Posterior vena cava (tissue), 2 donors: ENCODE data around the gene CGB5. TPM values are rescaled to one million over a fixed set of nuclear protein-coding genes. Genes with fewer than 3 reads are reported as not detected.
"Not testable (repeated sequence)": the region's sequence is repeated elsewhere in the genome, so short reads cannot be mapped to it uniquely, and the experiment has no call there.

Experiments
- DNase-seq: peaks from one replicate; pipeline ENCODE4 v3.0.0-alpha.2; 2020; ENCODE audit warnings: low spot score
- intact Hi-C, 2 donors: fragments of 100-400 bp; cut with DNase I; formaldehyde crosslinking; loops; one replicate each; pipeline versions ENCODE4 v1.14.1 to v1.14.2; 2022 to 2023
- total RNA-seq, 2 donors: library from RNA; stranded (reverse); fragmentation: NEBNext Ultra II Directional; extraction: Animal tissue kit (Norgen Biotek cat#: 25700); gene quantifications; one replicate each; pipeline ENCODE4 v1.2.1, GENCODE V29; 2021
- donor health status: DM: yes; HTN: yes; CAD: no.
- donor health status: DM: yes; HTN: yes; CAD: no.

CGB5 gene
- total RNA-seq, 2 donors from 2014 or later = not detected

DNA sequence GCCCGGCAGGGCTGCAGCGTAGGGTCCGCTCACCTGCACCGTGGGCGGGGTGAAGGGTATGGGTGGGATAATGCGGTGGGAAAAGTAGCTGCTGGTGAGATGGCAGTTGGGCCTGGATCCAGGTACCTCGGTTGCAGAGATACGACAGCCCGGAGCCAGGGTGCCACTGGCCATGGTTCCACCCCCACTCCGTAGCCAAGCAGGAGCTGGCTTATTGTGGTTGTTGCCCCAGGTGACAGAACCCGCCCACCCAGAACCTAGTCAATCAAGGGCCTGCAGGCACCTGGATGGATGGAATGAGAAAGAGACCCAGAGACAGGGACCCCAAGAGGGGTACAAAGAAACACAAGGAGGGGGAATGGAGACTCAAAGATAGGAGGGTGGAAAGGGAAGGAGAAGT, 23.3 kb upstream of the CGB5 start:
- no peak for DNase-seq
- intact Hi-C loops = no loop called here

DNA sequence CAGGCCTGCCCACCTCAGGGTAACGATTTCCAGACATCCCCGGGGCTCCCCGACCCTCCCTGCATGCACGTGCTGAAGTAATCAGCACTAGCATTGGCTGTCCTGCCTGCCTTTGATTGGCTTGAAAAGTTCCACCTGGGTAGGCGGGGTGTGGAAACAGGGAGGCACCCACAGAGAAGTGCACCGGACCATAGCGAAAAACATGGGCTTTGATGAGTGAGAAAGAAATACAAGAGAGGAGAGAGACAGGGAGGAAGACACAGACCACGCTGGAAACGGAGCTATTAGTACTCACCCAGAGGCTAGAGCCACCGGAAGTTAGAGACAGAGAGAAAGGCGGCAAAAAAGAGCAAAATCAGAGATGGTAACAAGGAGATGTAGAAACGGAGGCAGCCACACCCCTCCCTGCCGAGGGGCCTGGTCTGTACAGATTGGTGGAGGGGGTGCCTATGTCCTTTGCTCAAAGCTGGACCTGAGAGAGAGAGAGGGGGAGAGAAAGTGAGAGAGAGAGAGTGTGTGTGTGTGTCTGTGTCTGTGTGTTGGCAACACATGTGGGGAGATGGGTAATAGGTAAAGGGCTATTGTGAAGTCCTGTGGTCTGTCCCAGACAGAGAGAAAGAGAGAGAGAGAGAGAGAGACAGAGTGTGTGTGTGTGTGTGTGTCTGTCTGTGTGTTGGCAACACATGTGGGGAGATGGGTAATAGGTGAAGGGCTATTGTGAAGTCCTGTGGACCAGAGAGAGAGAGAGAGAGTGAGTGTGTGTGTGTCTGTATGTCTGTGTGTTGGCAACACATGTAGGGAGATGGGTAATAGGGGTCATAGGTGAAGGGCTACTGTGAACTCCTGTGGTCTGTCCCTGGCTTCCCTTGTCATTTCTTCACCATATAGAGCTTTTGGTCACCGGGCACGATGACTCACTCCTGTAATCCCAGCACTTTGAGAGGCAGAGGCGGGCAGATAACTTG, 22.4 kb upstream of the CGB5 start:
- DNase-seq = no peak
- intact Hi-C loops = no loop called here

DNA sequence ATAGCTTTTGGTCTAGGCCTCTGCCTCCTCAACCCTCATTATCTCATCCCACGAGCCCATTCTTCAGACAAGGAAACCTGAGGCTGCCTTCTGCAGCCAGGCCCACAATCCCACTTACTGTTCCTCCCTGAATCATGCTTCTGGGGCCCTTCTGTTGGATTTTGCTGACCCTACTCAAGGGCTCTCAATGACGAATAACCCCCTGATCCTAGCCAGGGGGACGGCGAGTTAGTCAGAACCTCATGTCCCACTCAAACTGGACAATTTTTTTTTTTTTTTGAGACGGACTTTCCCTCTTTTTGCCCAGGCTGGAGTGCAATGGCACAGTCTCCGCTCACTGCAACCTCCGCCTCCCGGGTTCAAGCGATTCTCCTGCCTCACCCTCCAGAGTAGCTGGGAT, 21.5 kb upstream of the CGB5 start:
- intact Hi-C loops = no loop called here
- no peak for DNase-seq

DNA sequence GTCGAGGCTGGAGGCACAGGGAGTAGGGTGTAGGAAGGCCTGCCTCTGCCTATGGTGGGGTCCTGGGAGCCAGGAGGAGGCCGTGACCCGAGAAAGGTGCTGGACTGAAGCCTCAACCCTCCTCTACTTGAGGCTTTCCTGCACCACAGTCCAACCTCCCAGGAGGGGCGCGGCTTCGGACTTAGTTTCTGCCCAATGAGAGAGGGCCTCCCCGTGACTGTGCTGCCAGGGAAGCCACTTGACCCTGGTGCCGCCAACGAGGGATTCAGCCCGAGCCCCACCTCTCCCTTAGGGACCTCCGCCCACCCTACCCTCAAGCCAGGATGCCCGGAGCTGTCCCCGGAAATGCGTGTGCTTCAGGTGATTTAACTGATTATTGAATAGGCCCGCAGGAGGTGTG, 19.4 kb upstream of the CGB5 start, which contains the start of gene CGB3:
Gene CGB3, minus strand, starts transcription at position 101 of the 400 bp plus-strand sequence. CDS start 362 bp downstream, outside the sequence.
- DNase-seq, intact Hi-C loops: not testable (repeated sequence)

DNA sequence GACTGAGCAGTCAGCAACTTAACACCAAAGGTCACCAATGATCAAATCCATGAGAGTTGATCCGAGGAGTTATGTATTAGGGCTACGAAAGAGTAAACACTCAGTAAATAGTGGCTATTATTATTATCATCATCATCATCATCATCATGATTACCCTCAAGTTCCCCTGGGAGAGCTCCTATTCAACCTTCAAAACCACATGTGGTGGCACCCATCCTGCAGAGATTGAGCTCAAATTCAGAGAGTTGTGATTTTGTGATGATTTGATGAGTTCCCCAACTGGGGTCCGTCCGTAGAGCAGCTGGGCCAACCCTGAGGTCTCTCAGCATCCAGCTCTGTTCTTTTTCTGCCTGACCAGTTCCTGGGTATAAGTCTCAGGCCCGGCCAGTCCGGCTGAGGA, 18.6 kb upstream of the CGB5 start:
- intact Hi-C loops, DNase-seq: not testable (repeated sequence)

DNA sequence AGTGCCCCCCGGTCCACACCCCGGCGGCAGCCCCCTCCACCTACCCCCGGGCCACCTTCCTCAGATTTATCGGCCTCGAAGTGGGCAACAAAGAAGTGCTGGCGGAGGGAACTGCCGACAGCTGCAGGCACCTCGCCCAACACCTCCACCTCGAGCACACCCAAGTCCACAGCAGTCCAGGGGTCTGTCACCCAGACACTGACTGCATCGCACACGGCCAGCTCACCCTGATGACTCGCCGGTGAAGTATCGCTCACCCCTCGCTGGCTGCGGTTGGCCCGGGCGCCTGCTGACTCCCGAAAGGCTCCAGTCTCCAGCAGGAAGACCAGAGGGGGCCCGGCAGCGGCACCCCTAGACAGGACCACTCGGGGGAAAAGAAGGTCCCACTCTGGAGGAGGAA, 18.0 kb upstream of the CGB5 start:
- DNase-seq = not testable (repeated sequence)

DNA sequence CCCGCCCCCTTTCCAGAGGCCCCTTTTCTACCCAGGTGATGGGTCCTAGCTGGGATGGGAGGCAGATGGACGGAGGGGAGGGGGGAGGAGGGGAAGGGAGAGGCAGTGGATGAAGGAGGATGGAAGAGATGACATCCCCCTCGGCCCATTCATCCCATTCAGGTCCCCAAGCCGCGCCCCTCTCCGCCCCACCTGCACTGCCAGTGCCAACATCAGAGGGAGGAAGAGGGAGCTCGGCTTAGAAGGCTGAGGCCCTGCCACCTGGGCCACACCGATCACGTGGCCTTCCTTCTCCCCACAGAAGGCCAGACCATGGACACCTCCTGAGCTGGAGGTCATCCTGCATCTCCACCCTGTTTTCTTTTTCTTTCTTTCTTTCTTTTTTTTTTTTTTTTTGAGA, 15.0 kb upstream of the CGB5 start:
- intact Hi-C loops, DNase-seq: not testable (repeated sequence)

More for the DNA sequence above, 18.0 kb upstream of the CGB5 start:
- intact Hi-C loops = not testable (repeated sequence)

DNA sequence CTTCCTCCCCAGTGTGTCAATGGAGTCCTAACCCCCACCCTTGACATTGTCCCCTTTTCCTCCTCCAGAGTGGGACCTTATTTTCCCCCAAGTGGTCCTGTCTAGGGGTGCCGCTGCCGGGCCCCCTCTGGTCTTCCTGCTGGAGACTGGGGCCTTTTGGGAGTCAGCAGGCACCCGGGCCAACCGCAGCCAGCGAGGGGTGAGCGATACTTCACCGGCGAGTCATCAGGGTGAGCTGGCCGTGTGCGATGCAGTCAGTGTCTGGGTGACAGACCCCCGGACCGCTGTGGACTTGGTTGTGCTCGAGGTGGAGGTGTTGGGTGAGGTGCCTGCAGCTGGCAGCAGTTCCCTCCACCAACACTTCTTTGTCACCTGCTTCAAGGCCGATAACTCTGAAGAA, 13.9 kb upstream of the CGB5 start:
- DNase-seq, intact Hi-C loops: not testable (repeated sequence)

DNA sequence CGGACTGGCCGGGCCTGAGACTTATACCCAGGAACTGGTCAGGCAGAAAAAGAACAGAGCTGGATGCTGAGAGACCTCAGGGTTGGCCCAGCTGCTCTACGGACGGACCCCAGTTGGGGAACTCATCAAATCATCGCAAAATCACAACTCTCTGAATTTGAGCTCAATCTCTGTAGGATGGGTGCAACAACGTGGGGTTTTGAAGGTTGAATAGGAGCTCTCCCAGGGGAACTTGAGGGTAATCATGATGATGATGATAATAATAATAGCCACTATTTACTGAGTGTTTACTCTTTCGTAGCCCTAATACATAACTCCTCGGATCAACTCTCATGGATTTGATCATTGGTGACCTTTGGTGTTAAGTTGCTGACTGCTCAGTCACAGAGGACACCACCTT, 13.3 kb upstream of the CGB5 start:
- intact Hi-C loops, DNase-seq: not testable (repeated sequence)

DNA sequence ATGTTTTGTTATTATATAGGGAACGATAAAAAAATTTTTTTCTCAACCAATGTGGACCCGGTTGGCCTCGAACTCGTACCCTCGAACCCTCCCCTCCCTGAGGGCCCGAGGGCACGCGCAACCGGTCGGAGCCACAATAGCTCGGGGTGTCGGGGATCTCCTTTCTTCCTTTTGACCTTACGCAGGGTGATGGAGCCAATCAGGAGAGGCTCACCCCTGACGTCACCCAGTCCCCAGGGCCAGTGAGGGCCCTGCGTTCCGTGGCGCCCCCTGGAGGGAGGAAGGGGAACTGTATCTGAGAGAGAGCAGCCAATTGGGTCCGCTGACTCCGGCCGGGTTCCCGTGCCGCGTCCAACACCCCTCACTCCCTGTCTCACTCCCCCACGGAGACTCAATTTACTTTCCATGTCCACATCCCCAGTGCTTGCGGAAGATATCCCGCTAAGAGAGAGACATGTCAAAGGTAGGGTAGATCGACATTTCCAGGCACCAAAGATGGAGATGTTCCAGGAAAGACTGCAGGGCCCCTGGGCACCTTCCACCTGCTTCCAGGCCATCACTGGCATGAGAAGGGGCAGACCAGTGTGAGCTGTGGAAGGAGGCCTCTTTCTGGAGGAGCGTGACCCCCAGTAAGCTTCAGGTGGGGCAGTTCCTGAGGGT, 11.9 kb upstream of the CGB5 start, which contains the start of gene CGB2:
Gene CGB2, plus strand, starts transcription at position 249 of the 660 bp plus-strand sequence. Its CDS starts 206 bp downstream, at position 455.
- intact Hi-C loops, DNase-seq: not testable (repeated sequence)

DNA sequence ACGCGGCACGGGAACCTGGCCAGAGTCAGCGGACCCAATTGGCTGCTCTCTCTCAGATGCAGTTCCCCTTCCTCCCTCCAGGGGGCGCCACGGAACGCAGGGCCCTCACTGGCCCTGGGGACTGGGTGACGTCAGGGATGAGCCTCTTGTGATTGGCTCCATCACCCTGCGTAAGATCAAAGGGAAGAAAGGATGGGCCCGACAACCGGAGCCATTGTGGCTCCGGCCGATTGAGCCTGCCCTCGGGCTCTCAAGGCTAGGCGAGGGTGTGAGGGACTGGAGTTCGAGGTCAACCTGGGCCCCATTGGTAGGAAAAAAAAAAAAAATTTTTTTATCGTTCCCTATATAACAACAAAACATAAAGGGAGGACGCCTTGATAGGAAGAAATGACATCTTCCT, 6.8 kb upstream of the CGB5 start, which contains the start of gene CGB1:
Gene CGB1, minus strand, starts transcription at position 81 of the 400 bp plus-strand sequence. CDS start 184 bp downstream, outside the sequence.
- DNase-seq, intact Hi-C loops: not testable (repeated sequence)

DNA sequence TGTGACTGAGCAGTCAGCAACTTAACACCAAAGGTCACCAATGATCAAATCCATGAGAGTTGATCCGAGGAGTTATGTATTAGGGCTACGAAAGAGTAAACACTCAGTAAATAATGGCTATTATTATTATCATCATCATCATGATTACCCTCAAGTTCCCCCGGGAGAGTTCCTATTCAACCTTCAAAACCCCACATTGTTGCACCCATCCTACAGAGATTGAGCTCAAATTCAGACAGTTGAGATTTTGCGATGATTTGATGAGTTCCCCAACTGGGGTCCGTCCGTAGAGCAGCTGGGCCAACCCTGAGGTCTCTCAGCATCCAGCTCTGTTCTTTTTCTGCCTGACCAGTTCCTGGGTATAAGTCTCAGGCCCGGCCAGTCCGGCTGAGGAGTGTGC, 5.5 kb upstream of the CGB5 start:
- DNase-seq, intact Hi-C loops: not testable (repeated sequence)

DNA sequence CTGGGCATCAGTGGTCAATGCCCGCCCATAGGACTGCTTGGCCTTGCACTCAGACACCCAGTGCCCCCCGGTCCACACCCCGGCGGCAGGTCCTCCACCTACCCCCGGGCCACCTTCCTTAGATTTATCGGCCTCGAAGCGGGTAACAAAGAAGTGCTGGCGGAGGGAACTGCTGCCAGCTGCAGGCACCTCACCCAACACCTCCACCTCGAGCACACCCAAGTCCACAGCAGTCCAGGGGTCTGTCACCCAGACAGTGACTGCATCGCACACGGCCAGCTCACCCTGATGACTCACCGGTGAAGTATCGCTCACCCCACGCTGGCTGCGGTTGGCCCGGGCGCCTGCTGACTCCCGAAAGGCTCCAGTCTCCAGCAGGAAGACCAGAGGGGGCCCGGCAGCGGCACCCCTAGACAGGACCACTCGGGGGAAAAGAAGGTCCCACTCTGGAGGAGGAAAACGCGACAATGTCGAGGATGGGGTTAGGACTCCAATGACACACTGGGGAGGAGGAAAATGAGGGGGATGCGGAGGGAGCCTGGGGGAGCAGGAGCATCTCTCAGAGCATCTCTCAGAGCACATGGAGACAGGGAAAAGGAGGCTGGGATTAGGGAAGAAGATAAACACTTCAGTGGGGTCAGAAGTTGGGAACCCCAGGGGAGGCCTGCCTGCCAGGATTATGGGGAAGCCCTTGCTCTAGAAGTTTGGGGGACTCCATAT, 4.9 kb upstream of the CGB5 start:
- DNase-seq, intact Hi-C loops: not testable (repeated sequence)

DNA sequence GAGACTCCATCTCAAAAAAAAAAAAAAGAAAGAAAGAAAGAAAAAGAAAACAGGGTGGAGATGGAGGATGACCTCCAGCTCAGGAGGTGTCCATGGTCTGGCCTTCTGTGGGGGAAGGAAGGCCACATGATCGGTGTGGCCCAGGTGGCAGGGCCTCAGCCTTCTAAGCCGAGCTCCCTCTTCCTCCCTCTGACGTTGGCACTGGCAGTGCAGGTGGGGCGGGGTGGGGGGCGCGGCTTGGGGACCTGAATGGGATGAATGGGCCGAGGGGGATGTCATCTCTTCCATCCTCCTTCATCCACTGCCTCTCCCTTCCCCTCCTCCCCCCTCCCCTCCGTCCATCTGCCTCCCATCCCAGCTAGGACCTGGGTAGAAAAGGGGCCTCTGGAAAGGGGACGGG, 3.9 kb upstream of the CGB5 start:
- DNase-seq, intact Hi-C loops: not testable (repeated sequence)

DNA sequence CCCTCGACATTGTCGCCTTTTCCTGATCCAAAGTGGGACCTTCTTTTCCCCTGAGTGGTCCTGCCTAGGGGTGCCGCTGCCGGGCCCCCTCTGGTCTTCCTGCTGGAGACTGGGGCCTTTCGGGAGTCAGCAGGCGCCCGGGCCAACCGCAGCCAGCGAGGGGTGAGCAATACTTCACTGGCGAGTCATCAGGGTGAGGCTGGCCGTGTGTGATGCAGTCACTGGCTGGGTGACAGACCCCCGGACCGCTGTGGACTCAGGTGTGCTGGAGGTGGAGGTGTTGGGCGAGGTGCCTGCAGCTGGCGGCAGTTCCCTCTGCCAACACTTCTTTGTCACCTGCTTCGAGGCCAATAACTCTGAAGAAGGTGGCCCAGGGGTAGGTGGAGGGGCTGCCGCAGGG, 1.5 kb upstream of the CGB5 start:
- no peak for DNase-seq
- intact Hi-C loops = no loop called here

DNA sequence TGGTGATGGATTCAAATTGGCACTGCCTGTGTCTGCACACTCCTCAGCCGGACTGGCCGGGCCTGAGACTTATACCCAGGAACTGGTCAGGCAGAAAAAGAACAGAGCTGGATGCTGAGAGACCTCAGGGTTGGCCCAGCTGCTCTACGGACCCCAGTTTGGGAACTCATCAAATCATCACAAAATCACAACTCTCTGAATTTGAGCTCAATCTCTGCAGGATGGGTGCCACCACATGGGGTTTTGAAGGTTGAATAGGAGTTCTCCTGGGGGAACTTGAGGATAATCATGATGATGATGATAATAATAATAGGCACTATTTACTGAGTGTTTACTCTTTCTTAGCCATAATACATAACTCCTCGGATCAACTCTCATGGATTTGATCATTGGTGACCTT, 982 bp upstream of the CGB5 start:
- intact Hi-C loops, DNase-seq: not testable (repeated sequence)

DNA sequence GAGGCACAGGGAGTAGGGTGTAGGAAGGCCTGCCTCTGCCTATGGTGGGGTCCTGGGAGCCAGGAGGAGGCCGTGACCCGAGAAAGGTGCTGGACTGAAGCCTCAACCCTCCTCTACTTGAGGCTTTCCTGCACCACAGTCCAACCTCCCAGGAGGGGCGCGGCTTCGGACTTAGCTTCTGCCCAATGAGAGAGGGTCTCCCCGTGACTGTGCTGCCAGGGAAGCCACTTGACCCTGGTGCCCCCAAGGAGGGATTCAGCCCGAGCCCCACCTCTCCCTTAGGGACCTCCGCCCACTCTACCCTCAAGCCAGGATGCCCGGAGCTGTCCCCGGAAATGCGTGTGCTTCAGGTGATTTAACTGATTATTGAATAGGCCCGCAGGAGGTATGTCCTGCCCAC, 5.4 kb downstream of the CGB5 start, which contains the start of gene CGB8:
Gene CGB8, minus strand, starts transcription at position 101 of the 400 bp plus-strand sequence. CDS start 372 bp downstream, outside the sequence.
- DNase-seq, intact Hi-C loops: not testable (repeated sequence)

DNA sequence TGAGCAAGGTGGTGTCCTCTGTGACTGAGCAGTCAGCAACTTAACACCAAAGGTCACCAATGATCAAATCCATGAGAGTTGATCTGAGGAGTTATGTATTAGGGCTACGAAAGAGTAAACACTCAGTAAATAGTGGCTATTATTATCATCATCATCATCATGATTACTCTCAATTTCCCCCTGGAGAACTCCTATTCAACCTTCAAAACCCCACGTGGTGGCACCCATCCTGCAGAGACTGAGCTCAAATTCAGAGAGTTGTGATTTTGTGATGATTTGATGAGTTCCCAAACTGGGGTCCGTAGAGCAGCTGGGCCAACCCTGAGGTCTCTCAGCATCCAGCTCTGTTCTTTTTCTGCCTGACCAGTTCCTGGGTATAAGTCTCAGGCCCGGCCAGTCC, 6.2 kb downstream of the CGB5 start:
- DNase-seq, intact Hi-C loops: not testable (repeated sequence)

DNA sequence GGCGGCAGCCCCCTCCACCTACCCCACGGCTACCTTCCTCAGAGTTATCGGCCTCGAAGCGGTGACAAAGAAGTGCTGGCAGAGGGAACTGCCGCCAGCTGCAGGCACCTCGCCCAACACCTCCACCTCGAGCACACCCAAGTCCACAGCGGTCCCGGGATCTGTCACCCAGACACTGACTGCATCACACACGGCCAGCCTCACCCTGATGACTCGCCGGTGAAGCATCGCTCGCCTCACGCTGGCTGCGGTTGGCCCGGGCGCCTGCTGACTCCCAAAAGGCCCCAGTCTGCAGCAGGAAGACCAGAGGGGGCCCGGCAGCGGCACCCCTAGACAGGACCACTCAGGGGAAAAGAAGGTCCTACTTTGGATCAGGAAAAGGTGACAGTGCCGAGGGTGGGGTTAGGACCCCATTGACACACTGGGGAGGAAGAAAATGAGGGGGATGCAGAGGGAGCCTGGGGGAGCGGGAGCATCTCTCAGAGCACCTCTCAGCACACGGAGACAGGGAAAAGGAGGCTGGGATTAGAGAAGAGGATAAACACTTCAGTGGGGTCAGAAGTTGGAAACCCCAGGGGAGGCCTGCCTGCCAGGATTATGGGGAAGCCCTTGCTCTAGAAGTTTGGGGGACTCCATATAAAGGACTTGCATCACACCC, 6.9 kb downstream of the CGB5 start:
- intact Hi-C loops, DNase-seq: not testable (repeated sequence)
